Right hindlimb (tissue), 1 donor: ENCODE results near the gene CELSR2.
A peak's percentile ranks its signal among the peaks of the same experiment; 100 is the strongest.
"Not testable (repeated sequence)": the region's sequence is repeated elsewhere in the genome, so short reads cannot be mapped to it uniquely, and the experiment has no call there.

ENCODE experiments used
- DNase-seq: peaks from one replicate; pipeline ENCODE4 v3.0.0-alpha.2; 2018

Gene CELSR2

GRCh38 chr1:109248797-109249629, at the start of gene CELSR2:
Gene CELSR2, plus strand, starts transcription at chr1:109249539. Its CDS starts 541 bp downstream, at chr1:109250080.
- peak; percentile 74 for DNase-seq

- DNase-seq = no peak
Measured at GRCh38 chr1:109199710-109200109, 49.6 kb upstream of the CELSR2 start.

GRCh38 chr1:109201123-109201703, 48.1 kb upstream of the CELSR2 start:
- DNase-seq = no peak

GRCh38 chr1:109204484-109204883, 44.9 kb upstream of the CELSR2 start:
- no peak for DNase-seq

- no peak for DNase-seq
Measured at GRCh38 chr1:109206339-109206738, 43.0 kb upstream of the CELSR2 start.

- DNase-seq = no peak
Measured at GRCh38 chr1:109207467-109208103, 41.8 kb upstream of the CELSR2 start.

- DNase-seq = no peak
Measured at GRCh38 chr1:109208394-109208793, 40.9 kb upstream of the CELSR2 start.

GRCh38 chr1:109208836-109209463, 40.4 kb upstream of the CELSR2 start:
- DNase-seq = no peak

- no peak for DNase-seq
Measured at GRCh38 chr1:109210058-109210457, 39.3 kb upstream of the CELSR2 start.

- no peak for DNase-seq
Measured at GRCh38 chr1:109213345-109213823, 36.0 kb upstream of the CELSR2 start.

- peak; percentile 93 for DNase-seq
Measured at GRCh38 chr1:109213824-109214693, 35.3 kb upstream of the CELSR2 start, which contains the start of gene SARS1. Gene SARS1, plus strand, starts transcription at chr1:109213918. Its CDS starts 75 bp downstream, at chr1:109213993.

- DNase-seq = peak; percentile 31
Measured at GRCh38 chr1:109214695-109215623, 34.4 kb upstream of the CELSR2 start.

GRCh38 chr1:109216662-109217061, 32.7 kb upstream of the CELSR2 start:
- DNase-seq = no peak

GRCh38 chr1:109218516-109218915, 30.8 kb upstream of the CELSR2 start:
- no peak for DNase-seq

- not testable (repeated sequence) for DNase-seq
Measured at GRCh38 chr1:109221201-109221600, 28.1 kb upstream of the CELSR2 start.

GRCh38 chr1:109225308-109225707, 24.0 kb upstream of the CELSR2 start:
- no peak for DNase-seq

GRCh38 chr1:109225711-109226445, 23.5 kb upstream of the CELSR2 start:
- no peak for DNase-seq

GRCh38 chr1:109228167-109228566, 21.2 kb upstream of the CELSR2 start:
- no peak for DNase-seq

GRCh38 chr1:109229531-109230127, 19.7 kb upstream of the CELSR2 start:
- DNase-seq = no peak

- DNase-seq = no peak
Measured at GRCh38 chr1:109231066-109231465, 18.3 kb upstream of the CELSR2 start.
